Measurements from ENCODE around the gene PDE8A. TPM values are rescaled to one million over a fixed set of nuclear protein-coding genes. Genes with fewer than 3 reads are reported as not detected.

The PDE8A gene
- total RNA-seq, 1 donor from 2014 or later, result 28.8 TPM

GRCh38 chr15:85000189-85000864 is 18.7 kb downstream of the PDE8A start:
- TF ChIP-seq CTCF (IDR thresholded peaks at IDR 0.05; ENCODE audit: unreplicated experiment), result no peak
- H3K27ac Mint-ChIP-seq, result no peak overlapping the region
- H3K4me3 Mint-ChIP-seq (ENCODE audit: low read depth), result no peak overlapping the region
- H3K9me3 Mint-ChIP-seq (ENCODE audit: low read depth), result no peaks in the 10 kb centered on the region
- DNase-seq (ENCODE audit: low spot score, unreplicated experiment), result no peak
- H3K4me1 Mint-ChIP-seq (ENCODE audit: low read depth), result no peaks in the 10 kb centered on the region
- no peaks in the 10 kb centered on the region for H3K27me3 Mint-ChIP-seq
- H3K36me3 Mint-ChIP-seq (ENCODE audit: insufficient read depth), result no peaks in the 10 kb centered on the region

- Mint-ChIP-seq H3K4me1 (ENCODE audit: low read depth) (no peaks in the 10 kb centered on the region), H3K27me3 (no peaks in the 10 kb centered on the region), H3K4me3 (ENCODE audit: low read depth) (no peak overlapping the region), H3K36me3 (ENCODE audit: insufficient read depth) (no peaks in the 10 kb centered on the region), H3K27ac (no peak overlapping the region), H3K9me3 (ENCODE audit: low read depth) (no peaks in the 10 kb centered on the region)
- no peak for TF ChIP-seq CTCF (IDR thresholded peaks at IDR 0.05; ENCODE audit: unreplicated experiment)
- DNase-seq (ENCODE audit: low spot score, unreplicated experiment), result no peak
Observed at GRCh38 chr15:85000937-85001336, 19.3 kb downstream of the PDE8A start.

GRCh38 chr15:85002517-85002916 is 20.9 kb downstream of the PDE8A start:
- DNase-seq (ENCODE audit: low spot score, unreplicated experiment), result no peak
- Mint-ChIP-seq H3K9me3 (ENCODE audit: low read depth) (no peaks in the 10 kb centered on the region), H3K27ac (no peak overlapping the region), H3K4me1 (ENCODE audit: low read depth) (no peaks in the 10 kb centered on the region), H3K36me3 (ENCODE audit: insufficient read depth) (no peaks in the 10 kb centered on the region), H3K27me3 (no peaks in the 10 kb centered on the region), H3K4me3 (ENCODE audit: low read depth) (no peak overlapping the region)
- no peak for TF ChIP-seq CTCF (IDR thresholded peaks at IDR 0.05; ENCODE audit: unreplicated experiment)

GRCh38 chr15:85003593-85004312 is 22.1 kb downstream of the PDE8A start:
- Mint-ChIP-seq H3K27me3 (no peaks in the 10 kb centered on the region), H3K9me3 (ENCODE audit: low read depth) (no peaks in the 10 kb centered on the region), H3K4me1 (ENCODE audit: low read depth) (peaks cover 1% of the 10 kb centered on the region), H3K27ac (no peak overlapping the region), H3K4me3 (ENCODE audit: low read depth) (no peak overlapping the region), H3K36me3 (ENCODE audit: insufficient read depth) (no peaks in the 10 kb centered on the region)
- TF ChIP-seq CTCF (IDR thresholded peaks at IDR 0.05; ENCODE audit: unreplicated experiment), result no peak
- DNase-seq (ENCODE audit: low spot score, unreplicated experiment), result no peak

GRCh38 chr15:85004550-85004949 is 22.9 kb downstream of the PDE8A start:
- no peak overlapping the region for H3K4me3 Mint-ChIP-seq (ENCODE audit: low read depth)
- no peaks in the 10 kb centered on the region for H3K9me3 Mint-ChIP-seq (ENCODE audit: low read depth)
- DNase-seq (ENCODE audit: low spot score, unreplicated experiment), result no peak
- H3K27ac Mint-ChIP-seq, result no peak overlapping the region
- H3K27me3 Mint-ChIP-seq, result no peaks in the 10 kb centered on the region
- peaks cover 1% of the 10 kb centered on the region for H3K4me1 Mint-ChIP-seq (ENCODE audit: low read depth)
- H3K36me3 Mint-ChIP-seq (ENCODE audit: insufficient read depth), result no peaks in the 10 kb centered on the region
- TF ChIP-seq CTCF (IDR thresholded peaks at IDR 0.05; ENCODE audit: unreplicated experiment), result no peak

Measured in progenitor cell of endocrine pancreas (in vitro differentiated cells).